ENCODE measurements around the gene MSRB3.
"Not testable (repeated sequence)": the region's sequence is repeated elsewhere in the genome, so short reads cannot be mapped to it uniquely, and the experiment has no call there.

MSRB3 gene

GRCh38 chr12:65277994-65278575 is 398 bp upstream of the MSRB3 start:
- Histone ChIP-seq H3K4me3 (ENCODE audit: low read depth, low read length) (peak overlapping the region; percentile 83), H3K36me3 (replicated peaks) (no peaks in the 10 kb centered on the region), H3K27me3 (replicated peaks) (no peaks in the 10 kb centered on the region), H3K27ac (peak overlapping the region; percentile 72)
- TF ChIP-seq, protein P1, sequence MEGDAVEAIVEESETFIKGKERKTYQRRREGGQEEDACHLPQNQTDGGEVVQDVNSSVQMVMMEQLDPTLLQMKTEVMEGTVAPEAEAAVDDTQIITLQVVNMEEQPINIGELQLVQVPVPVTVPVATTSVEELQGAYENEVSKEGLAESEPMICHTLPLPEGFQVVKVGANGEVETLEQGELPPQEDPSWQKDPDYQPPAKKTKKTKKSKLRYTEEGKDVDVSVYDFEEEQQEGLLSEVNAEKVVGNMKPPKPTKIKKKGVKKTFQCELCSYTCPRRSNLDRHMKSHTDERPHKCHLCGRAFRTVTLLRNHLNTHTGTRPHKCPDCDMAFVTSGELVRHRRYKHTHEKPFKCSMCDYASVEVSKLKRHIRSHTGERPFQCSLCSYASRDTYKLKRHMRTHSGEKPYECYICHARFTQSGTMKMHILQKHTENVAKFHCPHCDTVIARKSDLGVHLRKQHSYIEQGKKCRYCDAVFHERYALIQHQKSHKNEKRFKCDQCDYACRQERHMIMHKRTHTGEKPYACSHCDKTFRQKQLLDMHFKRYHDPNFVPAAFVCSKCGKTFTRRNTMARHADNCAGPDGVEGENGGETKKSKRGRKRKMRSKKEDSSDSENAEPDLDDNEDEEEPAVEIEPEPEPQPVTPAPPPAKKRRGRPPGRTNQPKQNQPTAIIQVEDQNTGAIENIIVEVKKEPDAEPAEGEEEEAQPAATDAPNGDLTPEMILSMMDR (IDR thresholded peaks at IDR 0.05; ENCODE audit: low read depth, low read length, missing control alignments), result no peak
- in situ Hi-C loops (cut with HindIII; ENCODE audit: low pct_ligation_motif_present, low sequenced_read_pairs), result no loop called here
- no peak for DNase-seq

- in situ Hi-C loops (cut with HindIII; ENCODE audit: low pct_ligation_motif_present, low sequenced_read_pairs), result no loop called here
- Histone ChIP-seq H3K27ac (peak overlapping the region; percentile 72), H3K4me3 (ENCODE audit: low read depth, low read length) (peak overlapping the region; percentile 83), H3K36me3 (replicated peaks) (no peaks in the 10 kb centered on the region), H3K27me3 (replicated peaks) (no peaks in the 10 kb centered on the region)
- no peak for DNase-seq
- TF ChIP-seq, protein P1 (IDR thresholded peaks at IDR 0.05; ENCODE audit: low read depth, low read length, missing control alignments), result no peak
Observed at GRCh38 chr12:65279369-65280112, 1.1 kb downstream of the MSRB3 start.

DNA sequence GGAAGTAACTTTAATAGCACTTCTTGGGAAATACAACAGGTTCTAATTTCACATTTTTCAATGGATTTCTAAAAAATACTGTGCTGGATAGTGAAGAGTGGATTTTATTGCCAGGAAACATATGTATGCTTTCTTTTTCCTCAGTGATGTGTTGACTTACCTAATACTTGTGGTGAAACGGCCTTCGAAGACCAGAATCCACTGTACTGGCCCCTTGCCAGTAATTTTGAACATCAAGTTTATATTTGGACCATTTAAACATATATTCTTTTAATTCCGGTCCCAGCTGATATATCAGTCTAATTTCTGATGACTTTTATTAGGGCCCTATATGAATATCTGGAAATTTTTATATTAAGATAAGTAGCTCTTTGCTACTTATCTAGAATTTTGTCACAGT is 1.8 kb downstream of the MSRB3 start:
- Histone ChIP-seq H3K27me3 (replicated peaks) (no peaks in the 10 kb centered on the region), H3K36me3 (replicated peaks) (no peaks in the 10 kb centered on the region), H3K4me3 (ENCODE audit: low read depth, low read length) (no peak overlapping the region), H3K27ac (no peak overlapping the region)
- peak; percentile 18 for DNase-seq
- in situ Hi-C loops (cut with HindIII; ENCODE audit: low pct_ligation_motif_present, low sequenced_read_pairs), result no loop called here
- TF ChIP-seq, protein P1 (IDR thresholded peaks at IDR 0.05; ENCODE audit: low read depth, low read length, missing control alignments), result no peak

DNA sequence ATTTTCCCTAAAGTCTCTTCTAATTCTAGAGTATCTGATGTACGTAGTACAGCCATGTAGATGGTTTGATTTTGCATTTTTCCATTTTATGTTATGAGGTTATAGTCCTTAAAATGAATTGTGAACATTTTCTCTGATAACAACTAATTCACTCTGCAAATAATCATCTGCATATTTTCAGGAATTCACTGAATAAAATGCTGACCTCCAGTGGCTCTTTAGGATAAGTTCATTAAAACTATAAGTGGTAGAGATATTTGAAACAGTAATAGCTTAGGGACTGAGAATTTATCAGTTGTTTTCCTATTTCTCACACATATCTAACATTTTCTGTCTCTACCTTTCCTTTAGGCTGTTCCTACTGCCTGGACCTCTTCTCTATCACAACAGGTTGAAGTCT is 4.4 kb downstream of the MSRB3 start:
- in situ Hi-C loops (cut with HindIII; ENCODE audit: low pct_ligation_motif_present, low sequenced_read_pairs), result no loop called here
- Histone ChIP-seq H3K27me3 (replicated peaks) (no peaks in the 10 kb centered on the region), H3K4me3 (ENCODE audit: low read depth, low read length) (no peak overlapping the region), H3K27ac (no peak overlapping the region), H3K36me3 (replicated peaks) (no peaks in the 10 kb centered on the region)
- TF ChIP-seq, protein P1 (IDR thresholded peaks at IDR 0.05; ENCODE audit: low read depth, low read length, missing control alignments), result no peak
- DNase-seq, result no peak

DNA sequence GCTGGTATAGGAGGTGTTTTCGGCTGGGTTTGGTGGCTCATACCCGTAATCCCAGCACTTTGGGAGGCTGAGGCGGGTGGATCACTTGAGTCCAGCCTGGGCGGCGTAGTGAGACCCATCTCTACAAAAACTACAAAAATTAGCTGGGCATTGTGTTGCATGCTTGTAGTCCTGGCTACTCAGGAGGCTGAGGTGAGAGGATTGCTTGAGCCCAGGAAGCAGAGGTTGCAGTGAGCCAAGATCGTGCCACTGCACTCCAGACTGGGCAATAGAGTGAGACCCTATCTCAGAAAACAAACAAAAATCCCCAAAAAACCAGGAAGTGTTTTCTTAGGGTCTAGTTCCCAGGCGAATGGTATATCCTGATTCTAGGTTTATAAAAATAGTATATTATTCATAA is 7.0 kb downstream of the MSRB3 start:
- H3K4me3 ChIP-seq (ENCODE audit: low read depth, low read length); DNase-seq; in situ Hi-C loops (cut with HindIII; ENCODE audit: low pct_ligation_motif_present, low sequenced_read_pairs); H3K27me3 ChIP-seq (replicated peaks); H3K36me3 ChIP-seq (replicated peaks); H3K27ac ChIP-seq: not testable (repeated sequence)

DNA sequence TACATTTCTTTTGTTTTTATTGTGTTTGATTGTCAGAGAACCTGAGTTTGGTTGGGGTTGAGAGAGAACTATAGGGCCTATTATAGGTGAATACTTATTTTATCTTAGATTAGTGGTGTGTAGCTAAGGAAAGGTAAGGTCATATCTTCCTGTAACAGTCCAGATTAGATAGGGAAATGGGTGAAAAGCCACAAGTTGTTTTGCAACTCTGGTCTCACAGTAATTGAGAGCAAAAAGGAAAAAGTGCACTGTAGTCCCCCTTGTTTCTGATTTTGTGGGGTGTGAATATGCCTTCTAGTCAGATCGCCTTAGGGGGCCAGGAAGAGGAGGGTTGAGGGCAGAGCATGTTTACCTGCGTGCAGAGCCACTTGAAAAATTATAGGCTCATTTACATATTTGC is 8.9 kb downstream of the MSRB3 start:
- in situ Hi-C loops (cut with HindIII; ENCODE audit: low pct_ligation_motif_present, low sequenced_read_pairs), result no loop called here
- Histone ChIP-seq H3K27ac (no peak overlapping the region), H3K36me3 (replicated peaks) (no peaks in the 10 kb centered on the region), H3K27me3 (replicated peaks) (no peaks in the 10 kb centered on the region), H3K4me3 (ENCODE audit: low read depth, low read length) (no peak overlapping the region)
- DNase-seq, result no peak
- TF ChIP-seq, protein P1 (IDR thresholded peaks at IDR 0.05; ENCODE audit: low read depth, low read length, missing control alignments), result no peak

Measured in brain microvascular endothelial cell (primary cell).